GM19193 (cell line): ENCODE data around the gene SLIT3.

ENCODE experiments used
- POLR2A ChIP-seq: IDR thresholded peaks from 4 replicates; pipeline ENCODE4 v1.6.1; 2011; ENCODE audit not compliant: insufficient read depth, insufficient read length; ENCODE audit errors: extremely low read depth

Gene SLIT3

DNA sequence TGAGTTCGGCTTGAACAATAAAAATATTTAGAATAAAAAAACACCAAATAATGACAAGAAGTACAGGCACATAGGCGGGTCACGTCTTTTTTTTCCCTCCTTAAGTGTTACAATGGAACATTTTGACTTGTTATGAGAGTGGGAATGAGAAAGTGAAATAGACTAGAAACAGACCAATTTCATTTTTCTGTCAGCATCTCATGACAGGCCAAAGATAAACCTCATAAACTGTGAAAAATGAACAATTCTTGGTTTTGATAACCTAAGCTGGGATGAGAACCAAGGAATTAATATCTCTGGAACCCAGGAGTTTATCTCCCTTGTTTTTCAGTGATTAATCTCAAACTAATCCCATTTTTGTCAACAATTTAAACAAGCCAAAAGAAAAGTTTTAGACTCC is 299.5 kb downstream of the SLIT3 start:
- TF ChIP-seq POLR2A: no peak

DNA sequence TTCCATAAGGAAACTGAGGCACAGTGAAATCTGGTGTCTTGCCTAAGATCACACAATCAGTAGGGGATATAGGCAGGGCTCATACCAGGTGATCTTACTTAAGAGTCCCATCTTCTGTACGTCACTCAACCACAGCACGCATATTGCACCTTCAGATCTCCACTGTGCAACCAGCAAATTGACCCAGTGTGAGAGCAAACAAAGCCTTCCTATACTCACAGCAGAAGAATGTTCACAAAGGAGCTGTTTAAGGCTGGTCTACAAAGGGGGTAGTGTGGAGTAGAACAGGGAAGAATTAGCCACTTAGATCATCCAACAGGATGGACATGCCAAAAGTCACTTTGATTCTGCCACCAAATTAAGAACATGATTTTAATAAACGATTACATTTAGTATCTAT is 305.9 kb downstream of the SLIT3 start:
- TF ChIP-seq POLR2A: no peak

DNA sequence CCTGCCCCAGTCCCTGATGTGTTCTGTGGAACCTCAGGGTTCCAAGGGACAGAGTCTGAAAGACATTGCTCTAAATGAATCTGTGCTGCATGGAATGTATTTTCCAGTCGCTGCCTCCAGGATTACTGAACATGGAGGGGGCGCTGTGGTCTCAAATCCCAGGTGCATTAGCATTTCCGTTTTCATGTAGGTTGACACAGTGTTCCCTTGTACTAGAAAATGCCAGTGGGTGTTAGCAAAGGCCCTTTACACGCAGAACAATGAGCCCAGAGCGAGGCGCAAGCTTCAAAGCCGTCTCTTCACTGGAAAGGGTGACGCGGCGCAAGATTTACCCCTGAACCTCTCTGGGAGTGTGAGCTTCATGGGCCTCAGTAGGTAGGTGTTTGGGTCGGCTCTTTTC is 308.3 kb downstream of the SLIT3 start:
- TF ChIP-seq POLR2A: no peak

DNA sequence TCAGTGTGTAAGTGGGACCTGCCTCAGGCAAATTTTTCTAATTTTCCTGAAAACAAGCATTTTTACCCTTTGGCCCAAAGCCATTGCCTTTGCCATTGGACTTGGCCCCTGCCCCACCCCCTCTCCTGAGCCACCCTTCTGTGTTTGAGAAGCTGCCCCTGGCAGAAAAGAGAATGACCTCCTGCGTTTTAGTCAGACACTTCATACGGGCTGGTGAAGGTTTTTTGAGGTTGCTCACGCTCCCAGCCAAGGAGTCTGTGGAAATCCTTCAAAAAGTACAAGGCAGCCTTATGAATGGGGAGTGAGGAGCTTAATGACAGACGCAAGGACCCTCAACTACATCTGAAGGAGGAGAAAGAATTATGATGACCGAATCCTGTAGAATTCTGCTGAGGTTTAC is 308.9 kb downstream of the SLIT3 start:
- no peak for TF ChIP-seq POLR2A

DNA sequence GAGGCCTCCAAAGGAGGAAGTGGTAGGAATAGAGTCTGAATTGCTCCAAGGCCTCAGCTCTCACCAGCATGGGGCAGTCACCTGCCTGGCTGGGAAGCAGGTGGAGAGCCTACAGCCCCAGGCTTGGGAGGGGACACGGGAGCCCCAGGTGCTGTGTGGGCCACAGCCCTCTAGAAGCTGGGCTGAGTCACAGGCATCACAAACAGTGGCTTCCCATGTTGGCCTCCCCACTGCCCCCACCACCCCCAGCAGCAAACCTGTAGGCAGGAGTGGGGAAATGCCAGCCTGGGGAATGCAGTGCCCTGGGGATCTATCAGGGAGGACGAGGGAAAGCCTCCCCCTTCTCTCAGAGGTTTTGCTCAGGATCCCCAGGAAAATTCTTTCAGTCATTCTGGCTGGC is 309.6 kb downstream of the SLIT3 start:
- no peak for TF ChIP-seq POLR2A

DNA sequence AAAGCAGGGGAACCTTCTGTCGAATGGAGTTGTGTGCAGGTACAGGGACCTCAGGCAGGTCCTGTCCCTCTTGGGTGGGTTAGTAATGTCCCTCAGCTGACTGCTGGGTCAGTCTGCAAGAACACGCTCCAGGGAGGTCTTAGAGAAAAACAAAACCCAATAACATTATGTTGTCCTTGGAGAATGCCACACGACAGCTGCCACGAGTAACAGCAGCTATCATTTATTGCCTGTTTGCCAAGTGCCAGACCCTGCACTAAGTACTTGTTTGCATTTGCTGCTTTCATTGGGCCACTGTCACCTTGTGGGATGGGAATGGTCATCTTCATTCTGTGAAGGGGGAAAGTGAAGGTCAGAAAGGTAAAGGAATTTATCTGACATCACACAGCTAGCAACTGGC is 310.3 kb downstream of the SLIT3 start:
- TF ChIP-seq POLR2A: no peak

DNA sequence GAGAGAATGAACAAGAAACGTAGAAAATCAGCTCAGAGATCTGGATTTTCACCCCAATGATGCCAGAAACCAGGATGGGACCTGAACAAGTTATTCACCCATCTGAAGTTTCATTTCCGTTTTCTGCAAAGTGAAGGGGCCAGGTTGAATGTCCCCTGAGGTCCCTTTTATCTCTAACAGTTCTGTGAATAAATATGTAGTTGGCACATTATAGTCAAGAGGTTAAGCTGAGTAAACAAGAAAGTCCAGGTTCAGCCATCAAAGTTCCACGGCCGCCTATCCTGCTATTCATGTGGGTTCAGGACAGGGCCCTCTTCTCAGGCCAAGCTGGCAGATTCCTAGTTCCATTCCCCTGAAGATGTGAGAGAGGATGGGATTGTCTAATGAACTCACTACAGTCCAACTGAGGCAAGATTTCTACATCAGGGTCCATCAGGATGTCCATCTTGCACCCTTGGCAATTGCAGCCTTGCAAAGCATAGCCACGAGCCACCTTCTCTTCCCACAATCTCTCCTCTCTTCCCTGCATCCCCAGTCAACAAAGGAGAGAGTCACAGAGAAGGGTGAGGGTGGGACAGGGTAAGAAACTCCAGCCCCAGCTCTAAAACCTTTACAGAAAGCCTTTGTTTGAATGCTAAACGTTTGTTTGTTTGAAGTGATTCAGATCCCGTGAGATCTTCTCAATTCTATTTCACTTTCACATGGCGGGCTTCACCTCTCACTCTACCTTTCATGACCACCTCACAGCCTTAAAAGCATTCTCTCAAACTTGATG is 311.0 kb downstream of the SLIT3 start:
- TF ChIP-seq POLR2A: no peak

DNA sequence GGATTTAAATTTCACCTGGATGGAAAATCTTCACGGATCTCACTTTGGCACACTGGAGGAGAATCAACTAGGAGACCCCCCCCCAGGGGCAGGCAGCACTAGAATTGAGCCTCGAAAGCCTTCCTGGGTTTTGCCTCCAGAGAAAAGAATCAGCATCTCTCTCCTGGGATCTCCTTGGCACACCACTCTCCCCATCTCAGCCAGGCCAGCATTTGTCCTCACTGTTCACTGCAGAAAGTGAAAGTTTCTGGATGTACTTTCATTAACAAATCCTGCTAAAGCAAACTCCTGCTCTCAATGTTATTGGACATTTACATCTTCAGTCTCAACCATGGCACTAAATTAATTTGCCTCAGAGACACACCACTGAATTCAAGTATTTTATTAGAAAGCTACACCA is 312.2 kb downstream of the SLIT3 start:
- TF ChIP-seq POLR2A: no peak

DNA sequence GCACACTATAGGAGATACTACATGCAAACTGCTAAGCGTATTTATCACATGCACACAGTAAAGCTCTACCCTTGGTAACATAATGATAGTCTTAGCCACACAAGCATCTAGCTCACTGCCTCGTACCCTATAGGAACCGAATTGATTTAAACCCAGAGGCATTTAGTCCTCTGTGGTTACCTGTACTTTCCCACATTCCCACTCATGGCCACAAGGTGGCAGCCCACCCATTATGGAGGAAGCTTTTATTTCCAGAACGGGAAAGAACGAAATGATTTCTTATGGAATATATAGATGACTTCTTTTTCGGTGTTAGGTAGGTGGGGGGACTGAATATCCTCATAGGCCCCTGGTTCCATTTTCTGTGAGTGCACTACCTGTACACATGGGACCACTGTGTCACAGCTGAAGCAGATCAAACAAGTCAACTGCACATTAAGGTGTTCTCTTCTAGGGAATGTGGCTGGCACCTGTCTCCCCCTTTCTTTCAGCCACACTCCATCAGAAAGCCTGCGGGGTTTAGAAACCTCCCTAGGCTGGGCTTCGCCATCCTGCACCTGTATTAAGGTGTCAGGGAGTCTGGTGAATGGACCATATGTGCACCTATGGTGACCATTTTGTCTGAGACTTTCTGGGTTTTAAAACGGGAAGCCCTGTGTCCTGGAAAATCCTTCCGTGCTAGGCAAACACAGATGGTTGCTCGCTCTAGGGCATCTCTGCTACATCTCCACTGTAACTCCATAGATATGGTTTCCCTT is 313.2 kb downstream of the SLIT3 start:
- no peak for TF ChIP-seq POLR2A

DNA sequence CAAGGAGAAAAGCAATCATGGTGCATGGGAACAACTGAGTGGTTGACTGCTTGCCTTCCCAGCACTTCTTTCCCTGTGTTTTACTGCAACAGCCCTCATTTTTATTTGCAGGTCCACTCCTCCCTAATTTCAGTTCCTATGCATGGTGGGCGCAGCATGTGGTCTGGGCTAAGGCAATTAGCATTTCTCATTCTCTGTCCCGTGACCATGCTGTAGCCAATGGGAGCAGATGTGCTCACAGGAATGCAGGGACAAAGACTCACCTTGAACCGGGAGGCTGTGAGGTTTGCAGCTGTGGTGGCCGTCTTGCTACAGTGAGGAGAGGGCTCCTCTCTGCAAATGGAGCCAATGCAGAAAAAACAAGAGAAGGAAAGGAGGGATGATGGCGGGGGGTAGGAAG is 315.5 kb downstream of the SLIT3 start:
- TF ChIP-seq POLR2A: no peak

DNA sequence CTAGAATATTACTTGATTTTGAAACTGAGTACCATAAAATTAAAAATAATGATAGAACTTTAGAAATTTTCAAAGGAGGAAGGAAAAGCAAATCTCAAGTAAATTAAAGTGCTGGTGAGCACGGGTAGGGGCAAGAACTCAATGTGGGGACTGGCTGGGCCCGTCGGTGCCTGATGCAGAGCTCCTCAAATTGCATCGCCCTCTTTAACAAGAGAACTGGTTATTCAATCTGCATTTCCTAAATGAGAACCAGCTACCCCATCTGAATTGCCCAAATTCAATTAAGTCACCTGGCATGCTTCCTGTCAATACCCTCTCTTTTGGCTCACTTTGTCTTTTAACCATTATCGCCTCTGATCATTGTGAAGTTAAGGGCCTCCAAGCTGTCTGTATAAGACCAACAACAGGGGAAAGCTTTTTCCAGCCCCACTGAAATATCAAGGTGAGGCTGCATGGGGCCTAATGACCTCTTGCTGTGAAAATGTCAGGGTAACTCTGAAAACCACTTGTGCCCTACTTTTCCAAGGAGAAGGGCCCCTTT is 316.7 kb downstream of the SLIT3 start:
- no peak for TF ChIP-seq POLR2A

DNA sequence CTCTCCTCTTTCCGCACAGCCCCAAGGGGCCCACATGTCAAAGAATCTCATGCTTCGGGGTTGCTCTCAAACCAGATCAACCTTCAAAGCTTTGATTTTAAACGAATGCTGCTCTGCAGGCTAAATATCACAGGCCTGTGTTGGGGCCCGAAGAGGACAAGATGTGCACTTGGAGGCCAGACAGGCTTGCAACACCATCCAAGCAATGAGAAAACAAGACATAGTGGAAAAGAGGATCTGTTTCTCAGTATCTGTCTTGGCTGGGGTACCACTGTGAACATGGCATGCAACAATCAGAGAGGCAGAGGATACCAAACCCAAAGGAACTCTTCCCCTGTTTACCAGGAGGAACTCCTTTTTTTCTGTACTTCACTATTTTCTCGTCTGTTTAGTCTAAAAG is 321.8 kb downstream of the SLIT3 start:
- TF ChIP-seq POLR2A: no peak

DNA sequence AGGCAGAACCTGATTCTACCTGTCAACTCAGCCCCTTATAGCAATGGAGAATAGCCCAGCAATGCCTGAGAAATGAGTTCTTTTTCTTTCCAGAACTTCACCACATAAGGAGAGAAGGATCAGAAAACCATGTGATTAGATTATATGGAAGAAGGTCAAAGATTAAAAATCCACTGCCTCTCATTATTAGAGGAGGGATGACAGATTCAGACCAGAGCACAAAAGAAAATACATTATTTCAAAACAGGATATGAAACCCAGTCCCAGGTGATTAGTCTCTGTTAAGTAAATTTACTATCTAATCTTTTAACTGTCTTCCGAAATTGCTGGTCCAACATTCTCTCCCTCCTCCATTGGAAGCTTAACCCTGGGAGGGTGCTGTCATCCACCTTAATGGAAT is 322.4 kb downstream of the SLIT3 start:
- no peak for TF ChIP-seq POLR2A

DNA sequence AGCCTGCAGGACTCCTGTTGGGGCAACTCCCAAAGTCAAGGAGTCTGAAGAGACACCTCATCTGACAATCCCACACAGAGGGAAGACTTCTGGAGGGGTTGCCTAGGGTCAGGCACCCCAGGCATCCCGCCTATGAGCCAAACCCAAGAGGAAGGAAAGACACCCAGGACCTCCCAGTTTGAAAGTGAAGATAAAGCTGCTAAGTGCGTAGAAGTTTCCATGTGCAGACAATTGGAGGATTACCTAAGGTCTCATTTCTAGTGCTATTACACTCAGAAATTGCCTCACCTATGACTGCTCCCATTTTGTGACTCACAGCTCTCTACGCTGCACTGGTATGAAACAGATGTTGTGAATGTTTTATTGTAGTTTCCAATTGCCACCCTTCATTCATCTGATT is 322.9 kb downstream of the SLIT3 start:
- no peak for TF ChIP-seq POLR2A

DNA sequence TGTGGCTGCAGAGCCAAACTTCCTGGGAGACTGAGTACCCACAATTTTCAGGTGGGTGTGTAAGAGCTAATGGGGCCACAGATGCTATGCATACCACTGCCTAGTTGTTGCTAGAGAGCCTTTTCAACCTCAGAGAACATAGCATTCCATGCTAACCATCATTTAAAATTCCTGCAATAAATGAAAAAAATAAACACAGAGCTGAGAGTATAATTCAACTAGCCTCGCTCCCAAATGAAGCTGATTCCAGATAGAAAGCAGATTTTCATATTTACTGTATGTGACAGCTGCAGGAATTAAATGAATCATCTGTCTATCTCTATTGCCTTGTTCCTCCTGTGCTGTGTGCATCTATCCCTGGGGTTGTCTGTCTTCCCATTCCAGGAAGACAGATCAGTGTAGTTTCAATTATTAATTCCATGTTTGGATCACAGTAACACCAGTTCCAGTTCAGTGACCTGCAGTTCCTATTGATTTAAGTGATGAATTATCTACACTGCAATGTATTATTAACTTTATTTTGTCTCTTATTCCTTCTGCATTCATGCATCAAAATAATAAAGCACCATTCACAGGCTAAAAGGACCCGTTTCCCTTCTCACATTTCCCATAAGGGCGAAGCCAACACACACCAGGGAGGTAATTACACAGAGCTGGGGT is 324.5 kb downstream of the SLIT3 start:
- TF ChIP-seq POLR2A: no peak
